C1 segment of cervical spinal cord (tissue), 14 donors: ENCODE results near the gene MEA1.
"Not testable (repeated sequence)": the region's sequence is repeated elsewhere in the genome, so short reads cannot be mapped to it uniquely, and the experiment has no call there.

Experiments used
- DNase-seq, 14 donors: peaks; one replicate each; lab custom pipeline; 2025; lab: John Stamatoyannopoulos, UW

MEA1 gene

DNA sequence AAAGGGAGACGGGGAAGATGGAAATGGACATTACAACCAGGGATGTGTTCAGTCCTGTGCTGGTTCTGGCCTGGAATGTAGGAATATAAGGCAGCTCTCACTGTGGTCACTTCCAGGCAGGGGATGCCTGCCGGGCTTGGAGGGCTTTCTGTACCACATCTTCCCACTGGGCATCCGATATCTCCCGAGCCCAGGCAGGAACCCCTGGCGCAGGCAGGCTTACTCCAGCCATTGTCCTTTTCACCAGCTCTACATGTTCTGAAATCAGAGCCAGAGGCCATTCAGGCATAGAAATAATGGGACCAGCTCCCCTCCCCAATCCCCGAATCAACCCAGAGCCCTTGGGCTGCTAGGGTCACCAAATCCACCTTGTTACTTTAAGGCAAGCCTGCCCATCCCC, 1.4 kb downstream of the MEA1 start:
- no peak for DNase-seq

DNA sequence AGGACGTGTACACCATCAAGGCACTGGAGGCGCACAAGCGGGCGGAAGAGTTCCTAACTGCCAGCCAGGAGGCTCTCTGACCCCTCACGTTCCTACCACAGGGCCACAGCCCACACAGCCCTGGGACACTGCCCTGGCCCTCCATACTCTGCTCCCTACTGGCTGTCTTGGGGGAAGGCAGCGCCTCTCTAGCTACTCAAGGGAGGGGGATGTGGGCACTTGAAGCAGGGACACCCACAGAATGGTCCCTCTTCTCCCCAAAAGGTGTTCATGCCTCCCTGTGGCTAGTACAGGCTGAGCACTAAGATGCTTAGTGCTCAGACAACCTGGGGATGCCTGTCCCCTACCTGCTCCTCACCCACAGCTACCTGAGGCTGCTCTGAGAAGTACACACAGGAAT, 2.5 kb downstream of the MEA1 start:
- no peak for DNase-seq

DNA sequence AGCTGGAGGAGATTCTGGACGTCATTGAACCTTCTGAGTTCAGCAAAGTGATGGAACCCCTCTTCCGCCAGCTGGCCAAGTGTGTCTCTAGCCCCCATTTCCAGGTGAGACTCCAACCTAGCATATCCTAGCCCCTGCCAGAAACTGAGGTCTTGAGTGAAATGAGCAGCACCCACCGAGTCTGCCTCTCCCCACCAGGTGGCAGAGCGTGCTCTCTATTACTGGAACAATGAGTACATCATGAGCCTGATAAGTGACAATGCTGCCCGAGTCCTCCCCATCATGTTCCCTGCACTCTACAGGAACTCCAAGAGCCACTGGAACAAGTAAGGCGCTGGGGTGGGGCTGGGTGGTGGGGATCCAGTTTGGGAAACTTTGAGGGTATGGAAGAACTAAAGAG, 4.6 kb downstream of the MEA1 start:
- no peak for DNase-seq

DNA sequence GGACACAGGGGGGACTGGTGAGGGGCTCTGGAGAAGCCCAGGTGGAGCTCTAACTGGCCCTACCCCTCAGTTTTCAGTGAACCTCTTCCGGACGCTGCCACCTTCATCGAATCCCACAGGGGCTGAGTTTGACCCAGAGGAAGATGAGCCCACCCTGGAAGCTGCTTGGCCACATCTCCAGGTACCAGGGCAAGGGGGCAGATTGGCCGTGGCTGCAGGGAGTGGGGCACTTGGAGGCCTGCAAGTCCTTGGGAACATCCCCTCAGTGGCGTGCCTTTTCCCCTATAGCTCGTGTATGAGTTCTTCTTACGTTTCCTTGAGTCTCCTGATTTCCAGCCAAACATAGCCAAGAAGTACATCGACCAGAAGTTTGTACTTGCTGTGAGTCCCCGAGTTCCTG, 6.6 kb downstream of the MEA1 start:
- DNase-seq = no peak

DNA sequence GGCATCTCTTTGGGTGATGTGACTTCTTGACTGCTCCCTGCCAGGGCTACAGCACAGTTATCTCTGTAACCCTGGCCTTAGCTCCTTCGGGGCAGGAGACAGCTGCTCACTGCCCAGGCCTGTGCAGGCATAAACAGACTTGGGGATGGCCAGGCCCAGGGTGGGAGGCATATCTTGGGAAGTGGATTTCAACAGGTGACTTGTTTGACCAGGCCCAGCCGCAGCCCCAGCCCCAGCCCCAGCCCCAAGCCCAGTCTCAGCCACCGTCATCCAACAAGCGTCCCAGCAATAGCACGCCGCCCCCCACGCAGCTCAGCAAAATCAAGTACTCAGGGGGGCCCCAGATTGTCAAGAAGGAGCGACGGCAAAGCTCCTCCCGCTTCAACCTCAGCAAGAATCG, 7.5 kb downstream of the MEA1 start:
- DNase-seq = no peak

DNA sequence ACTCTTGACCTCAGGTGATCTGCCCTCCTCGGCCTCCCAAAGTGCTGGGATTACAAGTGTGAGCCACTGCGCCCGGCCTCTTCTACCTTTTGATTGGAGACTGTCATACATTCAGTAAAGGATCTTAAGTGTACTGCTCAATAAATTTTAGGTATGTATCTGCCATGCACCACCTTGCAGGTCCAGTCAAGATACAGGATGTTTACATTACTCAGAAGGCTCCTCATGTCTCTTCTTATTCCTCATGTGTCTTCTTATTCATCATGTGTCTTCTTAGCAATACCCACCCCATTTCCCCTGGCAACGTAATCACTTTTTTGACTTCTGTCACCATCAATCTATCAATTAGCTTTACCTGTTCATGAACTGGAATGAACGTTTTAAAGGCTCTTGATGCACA, 7.9 kb downstream of the MEA1 start:
- DNase-seq = no peak

DNA sequence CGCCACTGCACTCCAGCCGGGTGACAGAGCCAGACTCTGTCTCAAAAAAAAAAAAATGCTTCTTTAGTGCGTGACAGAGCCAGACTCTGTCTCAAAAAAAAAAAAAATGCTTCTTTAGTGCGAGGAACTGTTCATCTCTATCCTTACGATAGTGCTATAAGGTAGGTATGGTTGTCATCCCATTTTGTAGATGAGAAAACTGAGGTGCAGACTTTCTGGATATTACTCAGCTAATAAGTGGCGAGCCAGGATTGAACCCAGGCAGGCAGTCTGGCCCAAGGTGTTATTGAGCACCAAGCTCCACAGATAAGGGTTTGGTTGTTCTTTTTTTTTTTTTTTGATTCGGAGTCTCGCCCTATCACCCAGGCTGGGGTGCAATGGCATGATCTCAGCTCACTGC, 11.9 kb downstream of the MEA1 start:
- no peak for DNase-seq

DNA sequence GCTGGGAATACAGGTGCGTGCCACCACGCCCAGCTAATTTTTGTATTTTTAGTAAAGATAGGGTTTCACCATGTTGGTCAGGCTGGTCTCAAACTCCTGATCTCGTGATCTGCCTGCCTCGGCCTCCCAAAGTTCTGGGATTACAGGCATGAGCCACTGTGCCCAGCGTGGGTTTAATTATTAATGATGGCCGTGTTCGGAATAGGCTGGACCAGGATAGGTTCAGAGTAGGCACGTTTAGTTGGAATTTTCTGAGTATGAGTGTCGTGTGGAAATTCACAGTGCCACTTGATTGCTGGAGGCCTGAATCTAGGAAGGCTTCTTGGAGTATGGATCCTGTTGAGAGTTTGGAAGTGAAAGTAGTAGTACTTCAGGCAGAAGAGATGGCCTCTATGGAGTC, 15.5 kb downstream of the MEA1 start:
- DNase-seq = not testable (repeated sequence)

DNA sequence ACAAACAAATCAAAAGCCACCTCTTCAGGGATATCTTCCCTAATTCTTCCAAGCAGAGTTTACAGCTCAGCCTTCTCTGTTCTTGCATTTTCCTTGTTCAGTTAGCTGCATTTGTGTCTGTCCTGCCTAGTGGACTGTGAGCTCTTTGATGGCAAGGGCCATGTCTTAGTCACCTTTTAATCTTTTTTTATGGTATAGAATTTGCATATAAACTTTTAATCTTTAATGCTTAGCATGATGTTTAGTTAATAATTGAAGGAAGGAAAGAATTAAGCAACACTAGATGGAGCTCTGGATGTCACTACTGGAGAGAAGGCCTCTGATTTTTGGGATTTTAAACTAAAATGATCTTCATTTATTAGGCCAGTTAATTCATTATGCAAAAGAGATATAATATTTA, 17.2 kb downstream of the MEA1 start:
- DNase-seq = no peak

DNA sequence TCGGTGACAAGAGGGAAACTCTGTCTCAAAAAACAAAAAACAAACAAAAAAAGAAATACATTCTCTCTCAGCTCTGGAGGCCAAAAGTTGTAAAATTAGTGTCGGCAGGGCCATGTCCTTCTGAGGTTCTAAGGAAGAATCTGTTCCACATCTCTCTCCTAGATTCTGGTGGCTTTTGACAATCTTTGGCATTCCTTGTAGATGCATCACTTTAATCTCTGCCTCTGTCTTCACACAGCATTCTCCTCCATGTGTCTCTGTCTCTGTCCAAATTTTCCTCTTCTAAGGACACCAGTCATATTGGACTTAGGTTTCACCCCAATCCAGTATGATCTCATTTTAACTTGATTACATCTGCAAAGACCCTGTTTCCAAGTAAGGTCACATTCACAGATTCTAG, 20.3 kb downstream of the MEA1 start:
- DNase-seq = no peak

DNA sequence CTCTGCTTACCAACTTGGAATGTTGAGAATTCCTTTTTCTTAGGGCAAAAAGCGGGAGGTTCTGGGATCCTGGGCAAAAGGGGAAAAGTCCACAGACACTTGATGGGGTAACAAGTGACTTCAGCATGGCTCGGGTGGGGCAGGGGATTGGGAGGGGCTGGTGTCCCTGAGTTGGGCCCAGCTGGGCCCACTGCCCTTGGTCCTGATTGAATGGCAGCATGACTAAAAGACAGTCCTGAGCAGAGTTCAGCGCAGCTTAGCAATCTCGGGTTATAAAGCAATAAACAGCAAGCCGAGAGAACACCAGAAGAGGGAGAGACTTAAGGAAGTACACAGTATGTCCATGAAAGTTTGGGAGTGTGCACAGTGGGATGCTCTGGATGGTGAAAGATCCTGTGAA, 23.8 kb downstream of the MEA1 start:
- no peak for DNase-seq

DNA sequence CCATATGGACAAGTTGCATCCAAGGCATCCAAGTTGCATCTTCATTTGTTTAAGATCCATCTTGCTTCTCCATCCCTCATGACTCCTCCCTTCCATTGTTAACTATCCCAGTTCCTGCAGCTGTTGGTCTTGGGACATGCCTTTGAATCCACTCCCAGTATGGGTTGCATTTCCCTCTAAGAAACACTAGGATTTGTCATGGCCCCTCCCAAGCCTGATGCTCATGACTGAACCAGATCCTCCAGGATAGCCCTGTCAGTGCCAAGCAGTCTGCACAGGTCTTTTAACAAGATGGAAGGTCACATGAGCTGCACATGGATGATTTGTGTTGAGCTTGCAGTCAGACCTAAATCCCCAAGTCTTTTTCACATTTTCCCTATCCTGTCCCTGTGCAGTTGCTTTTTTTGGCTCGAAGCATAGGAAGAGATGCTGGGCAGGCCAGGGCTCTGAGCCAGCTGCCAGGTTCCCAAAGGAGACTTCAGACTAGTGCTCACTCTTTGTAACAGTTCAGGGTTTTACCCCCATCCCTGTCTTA, 25.2 kb downstream of the MEA1 start:
- DNase-seq = no peak

DNA sequence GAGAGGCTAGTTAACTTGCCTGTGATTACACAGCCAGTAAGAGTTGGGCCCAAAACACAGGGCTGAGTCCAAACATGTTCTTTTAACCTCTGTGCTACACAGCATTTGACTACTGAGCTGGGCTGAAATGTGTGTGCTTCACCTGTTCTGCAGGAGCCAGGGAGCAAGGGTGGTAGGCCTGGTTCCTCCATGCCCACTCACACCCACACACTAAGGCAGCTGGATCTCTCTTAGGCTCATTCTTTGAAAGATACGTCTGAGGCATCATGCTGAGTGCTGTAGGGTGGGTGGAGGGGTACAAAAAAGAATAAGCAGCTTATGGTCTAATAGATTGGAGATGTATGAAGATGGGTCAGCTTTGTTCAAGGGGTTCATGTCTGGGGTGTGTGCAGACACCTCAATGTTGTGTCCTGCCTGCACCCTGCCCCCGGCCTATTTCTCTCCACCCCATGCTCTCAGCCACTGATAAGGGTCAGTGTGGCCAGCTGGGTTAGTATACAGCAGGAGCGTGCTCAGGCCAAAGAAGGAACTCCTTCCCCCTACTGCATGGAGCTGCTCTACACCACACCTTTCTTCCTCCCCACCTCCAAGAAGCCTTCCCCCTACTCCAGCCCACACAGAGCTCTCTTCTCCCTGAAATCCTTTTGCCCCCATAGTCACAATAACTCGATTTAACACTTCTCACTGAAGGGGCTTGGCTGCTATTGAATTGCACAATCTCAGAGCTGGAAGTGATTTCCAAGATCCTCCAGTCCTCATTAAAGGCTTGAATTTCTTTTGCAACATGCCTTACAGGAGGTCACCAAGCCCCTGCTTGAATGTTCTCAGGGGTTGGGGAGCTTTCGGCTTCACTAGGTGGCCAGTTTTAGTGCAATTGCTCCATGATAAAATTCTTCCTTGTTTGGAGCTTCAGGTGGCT, 26.0 kb downstream of the MEA1 start:
- DNase-seq = no peak

DNA sequence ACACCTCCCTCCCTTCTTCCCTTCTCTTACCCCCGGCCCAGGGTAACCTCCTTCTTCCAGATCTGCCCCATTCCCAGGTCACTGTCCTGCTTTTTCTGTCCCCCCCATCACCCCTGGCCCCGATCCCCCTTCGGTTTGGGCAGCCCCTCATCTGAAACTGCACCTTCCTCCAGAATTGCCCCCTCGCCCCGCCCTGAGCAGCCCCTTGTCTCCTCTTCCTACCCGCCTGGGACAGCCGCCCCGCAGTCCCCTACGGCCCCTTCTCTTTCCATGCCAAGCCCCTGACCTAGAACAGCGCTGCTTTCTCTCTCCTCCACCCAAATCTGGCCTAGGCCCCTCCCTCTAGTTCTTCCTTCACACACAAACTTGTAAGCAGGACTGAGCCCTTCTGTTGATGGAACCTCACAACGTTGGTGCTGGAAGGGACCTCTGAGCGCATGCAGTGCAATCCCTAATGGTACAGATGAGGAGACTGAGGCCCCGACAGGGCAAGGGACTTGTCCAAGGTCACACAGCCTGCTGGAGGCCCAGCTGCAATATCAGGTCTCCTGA, 28.7 kb downstream of the MEA1 start:
- peak in 1 of 14 donors; percentile 29 for DNase-seq

DNA sequence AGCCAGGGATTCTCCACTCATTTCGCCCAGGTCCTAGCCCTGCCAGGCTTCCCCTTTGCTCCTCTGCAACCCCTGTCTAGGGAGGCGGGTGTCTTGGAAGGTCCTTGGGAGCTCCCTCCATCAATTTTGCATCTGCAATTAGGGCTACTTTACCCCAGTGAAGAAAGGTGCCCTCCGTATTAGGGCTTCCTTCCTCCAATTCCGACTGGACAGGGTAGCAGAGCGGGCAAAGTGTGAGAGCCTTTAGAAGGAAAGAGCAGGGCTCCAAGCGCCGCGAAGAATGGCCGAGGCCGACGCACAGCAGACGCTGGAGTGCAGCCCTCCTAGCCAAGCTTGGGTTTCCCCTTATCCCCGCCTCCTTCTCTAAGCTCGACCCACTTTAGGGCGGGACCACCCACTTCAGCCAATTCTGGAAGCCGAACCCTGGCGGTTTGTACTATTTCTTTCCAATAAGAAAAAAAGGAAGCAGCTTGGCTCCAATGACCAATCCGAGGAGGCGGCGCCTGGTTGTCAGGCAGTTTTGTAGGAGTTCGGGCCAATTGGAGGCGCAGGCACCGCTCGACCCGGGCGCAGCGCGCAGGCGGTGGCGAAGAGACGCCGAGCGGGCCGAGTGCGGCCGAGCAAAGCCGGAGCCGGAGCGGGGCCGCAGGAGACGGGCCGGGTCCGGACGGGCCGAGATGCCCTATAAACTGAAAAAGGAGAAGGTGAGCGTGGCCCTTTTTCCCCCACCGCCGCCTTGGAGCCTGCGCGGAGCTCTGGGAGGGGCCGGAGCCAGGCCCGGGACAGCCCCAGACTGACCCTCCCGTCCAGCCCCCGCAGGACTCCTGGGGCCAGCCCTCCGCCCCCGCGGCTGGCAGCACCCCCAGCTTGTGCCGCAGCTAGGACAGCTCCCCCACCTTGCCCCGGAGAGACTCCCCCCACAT, 29.5 kb downstream of the MEA1 start, which contains the start of gene PPP2R5D:
Gene PPP2R5D, plus strand, starts transcription at position 570 of the 923 bp plus-strand sequence. Its CDS starts 108 bp downstream, at position 678.
- DNase-seq = peak; percentile 50 to 99 (median 94)

DNA sequence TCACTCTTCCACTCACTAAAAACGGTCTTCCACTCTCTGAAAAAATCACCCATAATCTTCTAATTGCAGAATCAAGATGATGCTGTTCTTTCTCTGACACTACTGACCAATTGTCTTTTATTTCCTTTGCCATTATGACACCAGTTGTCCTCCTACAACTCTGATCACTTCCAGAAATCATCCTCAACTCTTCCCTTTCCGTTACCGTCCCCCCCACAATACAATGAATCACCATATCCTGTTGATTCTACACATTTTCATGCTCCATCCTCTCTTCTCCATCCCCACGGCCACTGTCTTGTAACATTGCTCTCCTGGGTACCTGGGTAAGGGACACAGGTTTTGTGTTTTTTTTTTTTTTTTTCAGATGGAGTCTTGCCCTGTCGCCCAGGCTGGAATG, 31.9 kb downstream of the MEA1 start:
- no peak for DNase-seq

DNA sequence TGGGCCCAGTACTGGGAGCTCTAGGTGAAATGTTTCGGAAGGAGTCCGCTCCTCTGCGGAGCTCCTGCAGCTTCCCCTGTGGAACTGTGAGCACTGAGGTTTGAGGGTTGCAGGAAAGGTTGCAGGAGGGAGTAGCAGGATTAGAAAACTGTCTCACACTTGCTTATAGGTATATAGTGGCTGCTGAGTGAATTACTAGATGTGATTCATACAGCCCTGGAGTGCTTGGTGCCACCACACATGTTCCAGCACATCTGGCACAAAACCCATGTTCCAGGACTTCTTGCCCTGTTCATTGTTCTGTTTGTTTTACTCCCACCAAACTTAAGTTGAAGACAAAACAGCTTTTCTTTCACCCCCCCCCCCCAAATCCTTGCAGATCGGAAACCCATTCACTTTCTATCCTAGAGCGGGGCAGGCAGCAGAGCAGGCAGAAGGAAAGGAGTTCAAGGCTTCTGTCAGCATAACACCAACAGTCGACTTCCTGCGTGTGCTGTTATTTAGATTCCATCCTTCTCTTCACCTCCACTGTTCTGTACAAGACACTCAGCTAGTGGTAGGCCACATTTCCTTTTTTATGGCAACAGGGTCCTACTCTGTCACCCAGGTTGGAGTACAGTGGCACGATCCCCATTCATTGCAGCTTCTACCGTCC, 34.1 kb downstream of the MEA1 start:
- DNase-seq = peak in 1 of 14 donors; percentile 63

DNA sequence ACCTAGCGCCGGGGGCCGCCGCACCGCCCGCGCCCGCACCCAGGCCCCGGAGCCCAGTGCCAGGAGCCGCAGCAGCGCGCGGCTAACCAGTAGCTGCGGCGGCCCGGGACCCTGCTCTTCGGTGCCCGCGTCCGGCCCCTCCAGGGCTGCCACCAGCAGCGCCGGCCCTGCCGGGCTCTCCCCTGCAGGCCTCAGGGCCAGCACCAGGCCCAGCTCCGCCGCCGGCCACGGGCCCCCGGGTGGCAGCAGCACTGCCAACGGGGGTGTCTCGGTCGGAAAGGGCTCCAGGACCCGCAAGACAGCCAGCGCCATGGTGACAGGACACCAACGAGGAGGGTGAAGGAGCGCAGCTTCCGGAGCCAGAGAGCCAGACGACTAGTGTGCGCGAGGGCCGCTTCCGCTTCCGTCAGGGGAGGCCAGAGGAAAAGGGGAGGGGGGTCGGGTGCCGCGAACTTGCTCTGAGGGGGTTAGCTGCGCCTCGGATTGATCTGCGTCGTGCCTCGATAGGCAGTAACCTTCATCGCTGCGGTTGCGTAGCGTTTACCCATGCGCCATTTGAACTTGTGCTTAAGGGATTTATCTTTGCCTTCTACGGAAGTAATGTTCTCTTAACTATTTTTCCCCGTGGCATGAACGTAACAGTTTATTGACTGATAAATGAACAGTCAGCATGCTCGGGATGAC, 34.8 kb downstream of the MEA1 start, which contains the start of gene PEX6:
Gene PEX6, minus strand, starts transcription at position 343 of the 684 bp plus-strand sequence. Its CDS starts 31 bp downstream, at position 312.
- peak; percentile 22 to 88 (median 70) for DNase-seq

DNA sequence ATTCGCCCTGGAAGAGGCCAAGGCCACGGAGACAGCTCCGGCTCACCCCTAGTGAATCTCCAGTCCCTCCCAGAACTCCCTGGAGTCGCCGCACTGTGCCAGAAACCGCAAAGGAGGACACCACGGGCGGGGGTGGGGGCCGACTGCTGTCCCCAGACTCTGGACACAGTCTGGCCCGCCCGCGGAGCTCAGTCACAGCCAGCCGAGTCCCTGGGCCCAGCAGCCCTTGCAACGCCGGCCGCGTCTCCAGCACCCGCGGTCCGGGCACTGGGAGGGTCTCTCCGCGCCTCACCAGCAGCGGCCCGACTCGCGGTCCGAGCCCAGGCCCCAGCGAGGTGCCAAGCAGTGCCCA, 35.3 kb downstream of the MEA1 start:
- DNase-seq = peak in 2 of 14 donors; percentile 39 to 52

DNA sequence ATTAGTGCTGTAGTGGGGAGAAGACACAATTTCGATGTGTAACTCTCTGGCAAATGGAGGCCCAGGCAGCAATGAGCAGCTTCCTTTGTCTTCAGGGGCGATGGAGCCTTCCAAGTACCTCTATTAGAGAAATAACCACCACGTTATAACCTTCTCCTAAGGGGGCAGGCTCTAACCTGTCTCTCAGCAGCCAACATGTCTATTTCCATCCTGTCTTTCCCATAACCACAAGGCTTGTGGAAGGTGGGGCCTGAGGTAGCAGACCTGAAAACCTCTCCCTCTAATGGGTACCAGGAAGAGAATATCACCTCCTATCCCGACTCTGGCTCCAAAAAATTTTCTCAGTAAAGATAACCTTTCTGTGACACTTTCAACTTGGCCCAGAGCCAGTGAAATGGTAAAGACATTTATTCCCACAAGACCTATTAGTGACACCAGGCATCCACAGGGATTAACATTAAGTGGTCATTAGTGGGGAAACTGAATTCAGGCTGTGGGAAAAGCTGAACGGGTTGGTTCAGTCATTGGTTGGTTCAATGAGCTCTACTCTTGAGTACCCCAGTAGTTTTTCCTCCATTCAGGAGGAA, 38.7 kb downstream of the MEA1 start:
- DNase-seq = no peak
